ENCODE data around the gene RAPGEF6. TPM values are rescaled to one million over a fixed set of nuclear protein-coding genes. Genes with fewer than 3 reads are reported as not detected.

RAPGEF6 gene
- total RNA-seq, 2 donors from 2014 or later, result 8.6 to 13.0 TPM

GRCh38 chr5:131619102-131619501, 15.9 kb downstream of the RAPGEF6 start:
- DNase-seq, result no peak
- intact Hi-C loops (cut with DNase I), result no loop called here
- no peak for ATAC-seq
- TF ChIP-seq POLR2A (IDR thresholded peaks at IDR 0.05), result no peak
- TF ChIP-seq, protein P1, sequence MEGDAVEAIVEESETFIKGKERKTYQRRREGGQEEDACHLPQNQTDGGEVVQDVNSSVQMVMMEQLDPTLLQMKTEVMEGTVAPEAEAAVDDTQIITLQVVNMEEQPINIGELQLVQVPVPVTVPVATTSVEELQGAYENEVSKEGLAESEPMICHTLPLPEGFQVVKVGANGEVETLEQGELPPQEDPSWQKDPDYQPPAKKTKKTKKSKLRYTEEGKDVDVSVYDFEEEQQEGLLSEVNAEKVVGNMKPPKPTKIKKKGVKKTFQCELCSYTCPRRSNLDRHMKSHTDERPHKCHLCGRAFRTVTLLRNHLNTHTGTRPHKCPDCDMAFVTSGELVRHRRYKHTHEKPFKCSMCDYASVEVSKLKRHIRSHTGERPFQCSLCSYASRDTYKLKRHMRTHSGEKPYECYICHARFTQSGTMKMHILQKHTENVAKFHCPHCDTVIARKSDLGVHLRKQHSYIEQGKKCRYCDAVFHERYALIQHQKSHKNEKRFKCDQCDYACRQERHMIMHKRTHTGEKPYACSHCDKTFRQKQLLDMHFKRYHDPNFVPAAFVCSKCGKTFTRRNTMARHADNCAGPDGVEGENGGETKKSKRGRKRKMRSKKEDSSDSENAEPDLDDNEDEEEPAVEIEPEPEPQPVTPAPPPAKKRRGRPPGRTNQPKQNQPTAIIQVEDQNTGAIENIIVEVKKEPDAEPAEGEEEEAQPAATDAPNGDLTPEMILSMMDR (IDR thresholded peaks at IDR 0.05), result no peak
- no peak overlapping the region for H3K27ac ChIP-seq
- peaks cover 28% of the 10 kb centered on the region for H3K4me1 ChIP-seq
- no peaks in the 10 kb centered on the region for H3K27me3 ChIP-seq
- H3K4me3 ChIP-seq, result no peak overlapping the region
- no peaks in the 10 kb centered on the region for H3K36me3 ChIP-seq (replicated peaks in 1 of 2; ENCODE audit: insufficient read depth in 1 of 2, low read depth in 2 of 2)
- 26 to 35% methylated on average over 8 of the region's 8 CpGs for WGBS, 2 donors
- H3K9me3 ChIP-seq, result no peaks in the 10 kb centered on the region

DNA sequence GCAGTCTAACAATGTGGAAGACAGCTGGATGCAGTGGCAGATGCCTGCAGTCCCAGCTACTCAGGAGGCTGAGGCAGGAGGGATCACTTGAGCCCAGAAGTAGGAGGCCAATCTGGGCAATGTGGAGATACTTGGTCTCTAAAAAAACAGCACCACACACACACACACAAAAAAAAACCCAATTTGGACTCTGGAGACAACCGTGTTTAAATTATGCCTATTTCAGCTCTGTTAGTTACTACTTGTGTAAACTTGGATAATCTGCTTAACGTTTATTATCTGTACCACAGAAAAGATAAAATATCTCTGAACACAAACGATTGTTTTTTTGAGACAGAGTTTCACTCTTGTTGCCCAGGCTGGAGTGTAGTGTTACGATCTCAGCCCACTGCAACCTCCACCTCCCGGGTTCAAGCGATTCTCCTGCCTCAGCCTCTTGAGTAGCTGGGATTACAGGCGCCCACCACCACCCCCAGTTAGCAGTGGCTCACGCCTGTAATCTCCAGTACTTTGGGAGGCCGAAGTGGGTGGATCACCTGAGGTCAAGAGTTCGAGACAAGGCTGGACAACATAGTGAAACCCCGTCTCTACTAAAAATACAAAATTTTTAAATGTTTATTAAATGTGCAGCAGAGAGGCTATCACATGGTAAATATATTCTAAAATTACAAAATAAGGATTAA, 17.7 kb downstream of the RAPGEF6 start:
- Histone ChIP-seq H3K9me3 (no peaks in the 10 kb centered on the region), H3K36me3 (replicated peaks in 1 of 2; ENCODE audit: insufficient read depth in 1 of 2, low read depth in 2 of 2) (no peaks in the 10 kb centered on the region), H3K27ac (no peak overlapping the region), H3K27me3 (no peaks in the 10 kb centered on the region), H3K4me1 (peaks cover 28% of the 10 kb centered on the region), H3K4me3 (no peak overlapping the region)
- ATAC-seq (no peak), DNase-seq (no peak)
- TF ChIP-seq, protein P1 (IDR thresholded peaks at IDR 0.05), result no peak
- no peak for TF ChIP-seq POLR2A (IDR thresholded peaks at IDR 0.05)
- intact Hi-C loops (cut with DNase I), result no loop called here
- WGBS, 2 donors, result 68 to 75% methylated on average over 11 of the region's 11 CpGs

DNA sequence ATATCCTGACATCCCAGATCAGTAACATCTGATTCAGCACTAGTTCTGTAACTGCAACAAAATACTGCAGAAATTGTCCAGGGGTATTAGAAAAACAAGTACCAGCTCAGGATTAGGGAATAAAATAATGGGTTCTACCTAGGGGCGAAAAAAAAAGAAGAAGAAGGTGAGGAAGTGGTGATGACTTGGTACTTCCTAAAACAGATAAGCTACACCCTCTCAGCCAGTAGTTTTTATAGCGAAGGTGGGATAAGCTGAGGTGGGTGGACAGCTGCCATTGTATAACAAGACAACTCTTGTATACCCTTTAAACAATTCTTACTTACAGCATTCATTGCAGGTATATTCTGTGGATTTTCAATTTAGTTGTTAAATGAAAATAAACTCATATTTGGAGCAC, 19.1 kb downstream of the RAPGEF6 start:
- H3K27me3 ChIP-seq, result no peaks in the 10 kb centered on the region
- ATAC-seq, result no peak
- WGBS, 2 donors, result 78 to 91% methylated on average over 2 of the region's 2 CpGs
- no peaks in the 10 kb centered on the region for H3K9me3 ChIP-seq
- H3K4me3 ChIP-seq, result no peak overlapping the region
- no peaks in the 10 kb centered on the region for H3K36me3 ChIP-seq (replicated peaks in 1 of 2; ENCODE audit: insufficient read depth in 1 of 2, low read depth in 2 of 2)
- intact Hi-C loops (cut with DNase I), result no loop called here
- no peak for DNase-seq
- H3K4me1 ChIP-seq, result peaks cover 29% of the 10 kb centered on the region
- no peak overlapping the region for H3K27ac ChIP-seq
- TF ChIP-seq POLR2A (IDR thresholded peaks at IDR 0.05), result no peak
- TF ChIP-seq, protein P1 (IDR thresholded peaks at IDR 0.05), result no peak

- no peak for TF ChIP-seq POLR2A (IDR thresholded peaks at IDR 0.05)
- TF ChIP-seq, protein P1 (IDR thresholded peaks at IDR 0.05), result no peak
- no peaks in the 10 kb centered on the region for H3K9me3 ChIP-seq
- intact Hi-C loops (cut with DNase I), result no loop called here
- no peaks in the 10 kb centered on the region for H3K36me3 ChIP-seq (replicated peaks in 1 of 2; ENCODE audit: insufficient read depth in 1 of 2, low read depth in 2 of 2)
- DNase-seq, result no peak
- H3K4me3 ChIP-seq, result no peak overlapping the region
- no peak overlapping the region for H3K27ac ChIP-seq
- no peaks in the 10 kb centered on the region for H3K27me3 ChIP-seq
- no peak for ATAC-seq
- peaks cover 38% of the 10 kb centered on the region for H3K4me1 ChIP-seq
These were observed 21.6 kb downstream of the RAPGEF6 start for GRCh38 chr5:131613423-131613822.

DNA sequence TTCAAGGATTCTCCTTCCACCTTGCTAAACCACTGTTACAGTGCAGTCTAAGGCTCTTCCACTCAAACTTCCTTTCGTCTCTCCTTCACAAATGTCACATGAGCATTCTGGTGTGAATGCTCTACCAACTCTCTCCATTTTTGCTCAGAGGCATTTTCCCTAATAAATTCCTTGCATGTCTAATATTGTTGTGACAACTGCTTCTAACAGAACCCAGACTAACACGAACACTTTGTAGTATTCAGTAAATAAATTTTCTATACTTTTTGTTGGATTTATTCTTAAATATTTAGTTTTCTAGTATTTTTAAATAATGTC, 24.0 kb downstream of the RAPGEF6 start:
- no peak overlapping the region for H3K4me3 ChIP-seq
- peaks cover 44% of the 10 kb centered on the region for H3K4me1 ChIP-seq
- H3K36me3 ChIP-seq (replicated peaks in 1 of 2; ENCODE audit: insufficient read depth in 1 of 2, low read depth in 2 of 2), result no peaks in the 10 kb centered on the region
- ATAC-seq, result peak; percentile 52
- TF ChIP-seq, protein P1 (IDR thresholded peaks at IDR 0.05), result no peak
- no peak for TF ChIP-seq POLR2A (IDR thresholded peaks at IDR 0.05)
- no peaks in the 10 kb centered on the region for H3K9me3 ChIP-seq
- intact Hi-C loops (cut with DNase I), result no loop called here
- H3K27me3 ChIP-seq, result no peaks in the 10 kb centered on the region
- 45 to 69% methylated on average over 2 of the region's 2 CpGs for WGBS, 2 donors
- H3K27ac ChIP-seq, result peak overlapping the region in 3 of 4 donors; percentile 17 to 71 (median 57)
- DNase-seq, result no peak

Measured in body of pancreas (tissue), 4 donors.